Myometrial cell (primary cell): ENCODE measurements around the gene SOX8. TPM values are rescaled to one million over a fixed set of nuclear protein-coding genes. Genes with fewer than 3 reads are reported as not detected.

Experiments
- total RNA-seq: library from RNA; depleted of rRNA; stranded (reverse); fragments of >200 nt; gene quantifications from 2 replicates; pipeline ENCODE4 v1.2.3, GENCODE V29; 2015

Gene SOX8
- under 0.01 TPM in 1 of 2 replicates, not detected in the other for total RNA-seq

DNA sequence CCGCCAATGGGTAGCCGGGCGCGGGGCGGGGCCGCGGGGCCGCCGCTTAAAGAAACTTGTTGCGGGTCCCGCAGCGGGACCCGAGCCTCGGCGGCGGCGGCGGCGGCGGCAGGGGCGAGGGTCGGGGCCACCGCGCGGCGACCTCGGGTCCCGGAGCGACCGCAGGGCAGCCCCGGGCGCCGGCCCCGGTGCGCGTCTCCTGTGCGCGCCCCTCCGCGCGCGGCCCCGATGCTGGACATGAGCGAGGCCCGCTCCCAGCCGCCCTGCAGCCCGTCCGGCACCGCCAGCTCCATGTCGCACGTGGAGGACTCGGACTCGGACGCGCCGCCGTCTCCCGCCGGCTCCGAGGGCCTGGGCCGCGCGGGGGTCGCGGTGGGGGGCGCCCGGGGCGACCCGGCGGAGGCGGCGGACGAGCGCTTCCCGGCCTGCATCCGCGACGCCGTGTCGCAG is at the start of gene SOX8:
SOX8 (plus strand) TSS at position 76 of the 450 bp plus-strand sequence; CDS start at position 229, 153 bp downstream.

DNA sequence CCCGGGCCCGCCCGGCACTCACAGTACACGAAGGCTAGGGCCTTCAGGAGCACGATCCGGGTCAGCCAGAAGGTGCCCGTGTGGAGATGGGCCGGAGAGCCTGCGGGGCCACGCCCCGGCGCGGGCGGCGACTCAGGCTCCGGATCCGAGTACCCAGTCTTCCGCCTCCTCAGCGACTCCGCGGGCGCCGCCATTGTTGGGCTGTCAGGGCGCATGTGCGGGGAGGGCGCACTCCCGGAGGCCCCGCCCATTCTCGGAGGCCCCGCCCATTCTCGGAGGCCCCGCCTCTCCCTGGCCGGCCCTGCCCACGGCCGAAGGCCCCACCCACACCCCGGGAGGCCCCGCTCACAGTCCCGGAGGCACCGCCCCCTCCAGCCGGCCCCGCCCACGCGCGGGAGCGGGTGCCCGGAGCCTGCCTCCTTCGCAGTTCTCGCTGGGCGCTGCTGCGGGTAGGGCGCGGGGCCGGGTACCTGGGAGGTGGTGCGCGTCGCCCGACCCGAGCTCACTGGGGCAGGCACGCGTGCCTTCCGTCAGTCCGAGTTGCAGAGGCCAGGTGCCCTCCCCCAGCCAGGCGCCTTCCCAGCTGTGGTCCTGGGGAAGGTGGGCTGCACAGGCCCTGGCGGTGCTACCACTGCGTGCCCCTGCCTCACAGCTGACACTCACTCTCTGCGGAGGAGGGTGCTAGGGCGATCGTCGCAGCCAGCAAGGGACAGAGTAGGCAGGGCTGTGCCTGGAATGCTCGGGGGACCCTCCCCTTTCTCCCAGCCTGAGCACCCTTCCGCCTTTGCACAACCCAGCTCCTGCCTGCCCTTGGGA is 10.6 kb upstream of the SOX8 start, which contains the start of gene LMF1:
LMF1 (minus strand) TSS at position 219 of the 816 bp plus-strand sequence; CDS start at position 215, 4 bp downstream.

Other genes with a start within 250 kb of the SOX8 start
- gene CIAO3, start 240.8 kb upstream of the SOX8 start, total RNA-seq: 31.7 and 32.4 TPM in 2 replicates
- gene MSLN, start 221.0 kb upstream of the SOX8 start, total RNA-seq: 0.53 and 0.86 TPM in 2 replicates
- gene RPUSD1, start 193.4 kb upstream of the SOX8 start, total RNA-seq: 25.7 and 38.1 TPM in 2 replicates
- 14.4 and 17.4 TPM in 2 replicates for gene CHTF18, start 193.2 kb upstream of the SOX8 start, total RNA-seq
- not detected in 2 replicates for gene GNG13, start 181.0 kb upstream of the SOX8 start, total RNA-seq
- gene LMF1, start 10.8 kb upstream of the SOX8 start, total RNA-seq: 21.6 and 22.5 TPM in 2 replicates
- gene SSTR5, start 91.0 kb downstream of the SOX8 start, total RNA-seq: not detected in 2 replicates
- gene C1QTNF8, start 114.5 kb downstream of the SOX8 start, total RNA-seq: not detected in 2 replicates
- gene CACNA1H, start 171.3 kb downstream of the SOX8 start, total RNA-seq: 8.7 and 9.2 TPM in 2 replicates
- gene TPSG1, start 243.5 kb downstream of the SOX8 start, total RNA-seq: not detected in 2 replicates
- gene TPSB2, start 248.4 kb downstream of the SOX8 start, total RNA-seq: not detected in 2 replicates